ENCODE measurements around the gene PMS2. TPM values are rescaled to one million over a fixed set of nuclear protein-coding genes. Genes with fewer than 3 reads are reported as not detected.
"Not testable (repeated sequence)": the region's sequence is repeated elsewhere in the genome, so short reads cannot be mapped to it uniquely, and the experiment has no call there.

PMS2 gene
- total and polyA plus RNA-seq, 2 donors from 2014 or later, result 8.9 to 21.6 TPM

- FAIRE-seq (no peak), DNase-seq (no peak)
- no peak for TF ChIP-seq CTCF (IDR thresholded peaks at IDR 0.05; ENCODE audit: borderline replicate concordance, extremely low read depth, insufficient read depth)
- H3K27me3 ChIP-seq (ENCODE audit: control insufficient read depth, insufficient read depth, low read length), result no peaks in the 10 kb centered on the region
- H3K4me3 ChIP-seq (ENCODE audit: low read length in 3 of 3), result no peak overlapping the region
- intact Hi-C loops (cut with DNase I), result no loop called here
- H3K27ac ChIP-seq (ENCODE audit: low read depth in 2 of 2, low read length in 2 of 2), result peak overlapping the region in 1 of 2 donors; percentile 14
- H3K9ac ChIP-seq (ENCODE audit: low read length in 3 of 3), result peak overlapping the region in 1 of 3 donors; percentile 13
- peaks cover 0 to 6% (median 5%) of the 10 kb centered on the region in 3 donors for H3K4me1 ChIP-seq (ENCODE audit: control insufficient read depth in 2 of 3, insufficient read depth in 2 of 3, low read depth in 1 of 3, low read length in 3 of 3)
- peaks cover 0 to 6% (median 3%) of the 10 kb centered on the region in 3 donors for H3K36me3 ChIP-seq (ENCODE audit: control insufficient read depth in 2 of 3, insufficient read depth in 3 of 3, low read length in 3 of 3)
- no peaks in the 10 kb centered on the region for H3K9me3 ChIP-seq (ENCODE audit: control insufficient read depth in 2 of 3, insufficient read depth in 1 of 3, low read length in 3 of 3)
Measured at GRCh38 chr7:6011541-6011940, 2.7 kb upstream of the PMS2 start.

GRCh38 chr7:6010370-6010769 lies 1.5 kb upstream of the PMS2 start:
- H3K27me3 ChIP-seq (ENCODE audit: control insufficient read depth, insufficient read depth, low read length); H3K9me3 ChIP-seq (ENCODE audit: control insufficient read depth in 2 of 3, insufficient read depth in 1 of 3, low read length in 3 of 3); H3K4me3 ChIP-seq (ENCODE audit: low read length in 3 of 3); intact Hi-C loops (cut with DNase I); H3K36me3 ChIP-seq (ENCODE audit: control insufficient read depth in 2 of 3, insufficient read depth in 3 of 3, low read length in 3 of 3); DNase-seq; FAIRE-seq; H3K4me1 ChIP-seq (ENCODE audit: control insufficient read depth in 2 of 3, insufficient read depth in 2 of 3, low read depth in 1 of 3, low read length in 3 of 3); H3K9ac ChIP-seq (ENCODE audit: low read length in 3 of 3); H3K27ac ChIP-seq (ENCODE audit: low read depth in 2 of 2, low read length in 2 of 2): not testable (repeated sequence)

GRCh38 chr7:6007835-6008590 lies 836 bp downstream of the PMS2 start:
- H3K9me3 ChIP-seq (ENCODE audit: control insufficient read depth in 2 of 3, insufficient read depth in 1 of 3, low read length in 3 of 3); H3K4me1 ChIP-seq (ENCODE audit: control insufficient read depth in 2 of 3, insufficient read depth in 2 of 3, low read depth in 1 of 3, low read length in 3 of 3); intact Hi-C loops (cut with DNase I); FAIRE-seq; H3K36me3 ChIP-seq (ENCODE audit: control insufficient read depth in 2 of 3, insufficient read depth in 3 of 3, low read length in 3 of 3); H3K27me3 ChIP-seq (ENCODE audit: control insufficient read depth, insufficient read depth, low read length); DNase-seq: not testable (repeated sequence)
- Histone ChIP-seq H3K27ac (ENCODE audit: low read depth in 2 of 2, low read length in 2 of 2) (peak overlapping the region in 1 of 2 donors; percentile 32), H3K4me3 (ENCODE audit: low read length in 3 of 3) (peak overlapping the region; percentile 84 to 94 (median 91)), H3K9ac (ENCODE audit: low read length in 3 of 3) (peak overlapping the region in 1 of 3 donors; percentile 39)

GRCh38 chr7:6007386-6007785 lies 1.5 kb downstream of the PMS2 start:
- no peak overlapping the region for H3K27ac ChIP-seq (ENCODE audit: low read depth in 2 of 2, low read length in 2 of 2)
- TF ChIP-seq CTCF (IDR thresholded peaks at IDR 0.05; ENCODE audit: borderline replicate concordance, extremely low read depth, insufficient read depth), result no peak
- no peak for FAIRE-seq
- peaks cover 0 to 9% (median 0%) of the 10 kb centered on the region in 3 donors for H3K36me3 ChIP-seq (ENCODE audit: control insufficient read depth in 2 of 3, insufficient read depth in 3 of 3, low read length in 3 of 3)
- no peaks in the 10 kb centered on the region for H3K27me3 ChIP-seq (ENCODE audit: control insufficient read depth, insufficient read depth, low read length)
- H3K4me3 ChIP-seq (ENCODE audit: low read length in 3 of 3), result peak overlapping the region in 2 of 3 donors; percentile 84 to 91
- H3K9me3 ChIP-seq (ENCODE audit: control insufficient read depth in 2 of 3, insufficient read depth in 1 of 3, low read length in 3 of 3), result no peaks in the 10 kb centered on the region
- DNase-seq, result peak in 1 of 5 donors; percentile 23
- H3K9ac ChIP-seq (ENCODE audit: low read length in 3 of 3), result no peak overlapping the region
- intact Hi-C loops (cut with DNase I), result no loop called here
- peaks cover 0 to 2% (median 0%) of the 10 kb centered on the region in 3 donors for H3K4me1 ChIP-seq (ENCODE audit: control insufficient read depth in 2 of 3, insufficient read depth in 2 of 3, low read depth in 1 of 3, low read length in 3 of 3)

All from kidney (tissue), 14 donors.